PFSK-1 (cell line): Measurements from ENCODE around the gene SNX13.

Experiments
- POLR2AphosphoS5 ChIP-seq: IDR thresholded peaks from 2 replicates; pipeline ENCODE4 v1.6.1; 2012; ENCODE audit warnings: low read depth, mild to moderate bottlenecking, control low read depth, low read length, moderate library complexity
- SIN3A ChIP-seq: IDR thresholded peaks from 2 replicates; pipeline ENCODE4 v1.6.1; 2012; ENCODE audit warnings: mild to moderate bottlenecking, low read length, moderate library complexity, borderline replicate concordance; ENCODE audit not compliant: insufficient read depth
- TAF1 ChIP-seq: IDR thresholded peaks from 2 replicates; pipeline ENCODE4 v1.6.1; 2012; ENCODE audit warnings: low read length, control low read depth, borderline replicate concordance; ENCODE audit not compliant: insufficient read depth
- TF ChIP-seq, protein P1 (sequence below), 2 experiments: IDR thresholded peaks; 2 replicates each; pipeline versions ENCODE4 v1.6.1 to v1.8.0; 2011 to 2012; ENCODE audit warnings: low read depth in 2 of 2, low read length in 2 of 2, control low read depth in 1 of 2, inconsistent platforms in 1 of 2, mild to moderate bottlenecking in 1 of 2, moderate library complexity in 1 of 2; ENCODE audit not compliant: insufficient read depth in 1 of 2

GRCh38 chr7:17986851-17987250 lies 46.6 kb upstream of the SNX13 start:
- no peak for TF ChIP-seq TAF1
- no peak for TF ChIP-seq POLR2AphosphoS5
- TF ChIP-seq SIN3A: no peak
- TF ChIP-seq, protein P1, sequence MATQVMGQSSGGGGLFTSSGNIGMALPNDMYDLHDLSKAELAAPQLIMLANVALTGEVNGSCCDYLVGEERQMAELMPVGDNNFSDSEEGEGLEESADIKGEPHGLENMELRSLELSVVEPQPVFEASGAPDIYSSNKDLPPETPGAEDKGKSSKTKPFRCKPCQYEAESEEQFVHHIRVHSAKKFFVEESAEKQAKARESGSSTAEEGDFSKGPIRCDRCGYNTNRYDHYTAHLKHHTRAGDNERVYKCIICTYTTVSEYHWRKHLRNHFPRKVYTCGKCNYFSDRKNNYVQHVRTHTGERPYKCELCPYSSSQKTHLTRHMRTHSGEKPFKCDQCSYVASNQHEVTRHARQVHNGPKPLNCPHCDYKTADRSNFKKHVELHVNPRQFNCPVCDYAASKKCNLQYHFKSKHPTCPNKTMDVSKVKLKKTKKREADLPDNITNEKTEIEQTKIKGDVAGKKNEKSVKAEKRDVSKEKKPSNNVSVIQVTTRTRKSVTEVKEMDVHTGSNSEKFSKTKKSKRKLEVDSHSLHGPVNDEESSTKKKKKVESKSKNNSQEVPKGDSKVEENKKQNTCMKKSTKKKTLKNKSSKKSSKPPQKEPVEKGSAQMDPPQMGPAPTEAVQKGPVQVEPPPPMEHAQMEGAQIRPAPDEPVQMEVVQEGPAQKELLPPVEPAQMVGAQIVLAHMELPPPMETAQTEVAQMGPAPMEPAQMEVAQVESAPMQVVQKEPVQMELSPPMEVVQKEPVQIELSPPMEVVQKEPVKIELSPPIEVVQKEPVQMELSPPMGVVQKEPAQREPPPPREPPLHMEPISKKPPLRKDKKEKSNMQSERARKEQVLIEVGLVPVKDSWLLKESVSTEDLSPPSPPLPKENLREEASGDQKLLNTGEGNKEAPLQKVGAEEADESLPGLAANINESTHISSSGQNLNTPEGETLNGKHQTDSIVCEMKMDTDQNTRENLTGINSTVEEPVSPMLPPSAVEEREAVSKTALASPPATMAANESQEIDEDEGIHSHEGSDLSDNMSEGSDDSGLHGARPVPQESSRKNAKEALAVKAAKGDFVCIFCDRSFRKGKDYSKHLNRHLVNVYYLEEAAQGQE (IDR thresholded peaks at IDR 0.05; ENCODE audit: insufficient read depth in 1 of 2, low read depth in 2 of 2, low read length in 2 of 2): no peak
